Measurements from ENCODE around the gene BRINP3. TPM values are rescaled to one million over a fixed set of nuclear protein-coding genes. Genes with fewer than 3 reads are reported as not detected.

Gene BRINP3
- total RNA-seq, 6 donors from 2014 or later, result 0.17 to 1.6 (median 1.1) TPM; not detected in 2

GRCh38 chr1:190243056-190243455, 234.6 kb downstream of the BRINP3 start:
- H3K9me3 ChIP-seq, result no peaks in the 10 kb centered on the region
- no peak overlapping the region for H3K4me3 ChIP-seq
- no peak for ATAC-seq (ENCODE audit: low FRiP score in 2 of 2)
- H3K4me1 ChIP-seq, result no peaks in the 10 kb centered on the region
- no peaks in the 10 kb centered on the region for H3K36me3 ChIP-seq
- no peak for DNase-seq
- no peaks in the 10 kb centered on the region for H3K27me3 ChIP-seq
- H3K27ac ChIP-seq, result no peak overlapping the region
- TF ChIP-seq CTCF (IDR thresholded peaks at IDR 0.05) (no peak), POLR2AphosphoS5 (IDR thresholded peaks at IDR 0.05) (no peak), POLR2A (IDR thresholded peaks at IDR 0.05) (no peak), EP300 (IDR thresholded peaks at IDR 0.05) (no peak)

GRCh38 chr1:190226006-190226405, 251.7 kb downstream of the BRINP3 start:
- ATAC-seq (ENCODE audit: low FRiP score in 2 of 2) (no peak), DNase-seq (no peak)
- H3K27ac ChIP-seq, result no peak overlapping the region
- H3K27me3 ChIP-seq, result no peaks in the 10 kb centered on the region
- no peaks in the 10 kb centered on the region for H3K4me1 ChIP-seq
- no peaks in the 10 kb centered on the region for H3K36me3 ChIP-seq
- WGBS, 2 donors, result 52 to 60% methylated on average over 2 of the region's 2 CpGs
- no peak overlapping the region for H3K4me3 ChIP-seq
- no peak for TF ChIP-seq POLR2AphosphoS5 (IDR thresholded peaks at IDR 0.05)
- TF ChIP-seq POLR2A (IDR thresholded peaks at IDR 0.05), result no peak
- TF ChIP-seq EP300 (IDR thresholded peaks at IDR 0.05), result no peak
- no peak for TF ChIP-seq CTCF (IDR thresholded peaks at IDR 0.05)
- no peaks in the 10 kb centered on the region for H3K9me3 ChIP-seq

- no peak for ATAC-seq (ENCODE audit: low FRiP score in 2 of 2)
- no peak for TF ChIP-seq EP300 (IDR thresholded peaks at IDR 0.05)
- TF ChIP-seq CTCF (IDR thresholded peaks at IDR 0.05), result no peak
- TF ChIP-seq POLR2A (IDR thresholded peaks at IDR 0.05), result no peak
- no peak for TF ChIP-seq POLR2AphosphoS5 (IDR thresholded peaks at IDR 0.05)
- no peak overlapping the region for H3K27ac ChIP-seq
- 81 to 82% methylated on average over 3 of the region's 3 CpGs for WGBS, 2 donors
- no peaks in the 10 kb centered on the region for H3K36me3 ChIP-seq
- no peak for DNase-seq
- H3K4me3 ChIP-seq, result no peak overlapping the region
- no peaks in the 10 kb centered on the region for H3K4me1 ChIP-seq
- H3K27me3 ChIP-seq, result no peaks in the 10 kb centered on the region
- no peaks in the 10 kb centered on the region for H3K9me3 ChIP-seq
Observed at GRCh38 chr1:190212450-190212849, 265.2 kb downstream of the BRINP3 start.

GRCh38 chr1:190207733-190208132, 269.9 kb downstream of the BRINP3 start:
- no peak for TF ChIP-seq EP300 (IDR thresholded peaks at IDR 0.05)
- TF ChIP-seq POLR2AphosphoS5 (IDR thresholded peaks at IDR 0.05), result no peak
- ATAC-seq (ENCODE audit: low FRiP score in 2 of 2), result no peak
- whole genome bisulfite sequencing, 2 donors, result 81 to 88% methylated on average over 4 of the region's 4 CpGs
- Histone ChIP-seq H3K4me1 (no peaks in the 10 kb centered on the region), H3K27me3 (no peaks in the 10 kb centered on the region), H3K4me3 (no peak overlapping the region), H3K27ac (no peak overlapping the region), H3K9me3 (no peaks in the 10 kb centered on the region), H3K36me3 (no peaks in the 10 kb centered on the region)
- no peak for DNase-seq

GRCh38 chr1:190205713-190206112, 272.0 kb downstream of the BRINP3 start:
- Histone ChIP-seq H3K9me3 (peaks cover 0 to 7% (median 0%) of the 10 kb centered on the region in 4 donors), H3K27ac (no peak overlapping the region), H3K36me3 (no peaks in the 10 kb centered on the region), H3K27me3 (no peaks in the 10 kb centered on the region), H3K4me3 (no peak overlapping the region), H3K4me1 (no peaks in the 10 kb centered on the region)
- ATAC-seq (ENCODE audit: low FRiP score in 2 of 2) (no peak), DNase-seq (no peak)
- TF ChIP-seq EP300 (IDR thresholded peaks at IDR 0.05) (no peak), CTCF (IDR thresholded peaks at IDR 0.05) (no peak), POLR2AphosphoS5 (IDR thresholded peaks at IDR 0.05) (no peak), POLR2A (IDR thresholded peaks at IDR 0.05) (no peak)
- whole genome bisulfite sequencing, 2 donors, result 65 to 72% methylated on average over 2 of the region's 2 CpGs

Data from upper lobe of left lung (tissue), 6 donors.